Peyer's patch (tissue), 4 donors: ENCODE results near the gene CYP11A1.

Experiments
- CTCF ChIP-seq, 6 experiments: fragments of 450-650 bp in 4 of 6; fragments of 200-600 bp in 2 of 6; sonication (generic) in 1 of 6; IDR thresholded peaks; one replicate each; pipeline ENCODE4 v1.5.1; 2017 to 2019; ENCODE audit warnings: antibody characterized with exemption in 6 of 6, mild to moderate bottlenecking in 3 of 6, moderate library complexity in 1 of 6
- POLR2A ChIP-seq, 2 donors: fragments of 450-650 bp; IDR thresholded peaks; one replicate each; pipeline ENCODE4 v1.5.1; 2017; ENCODE audit warnings: antibody characterized with exemption in 2 of 2, mild to moderate bottlenecking in 2 of 2, moderate library complexity in 2 of 2

DNA sequence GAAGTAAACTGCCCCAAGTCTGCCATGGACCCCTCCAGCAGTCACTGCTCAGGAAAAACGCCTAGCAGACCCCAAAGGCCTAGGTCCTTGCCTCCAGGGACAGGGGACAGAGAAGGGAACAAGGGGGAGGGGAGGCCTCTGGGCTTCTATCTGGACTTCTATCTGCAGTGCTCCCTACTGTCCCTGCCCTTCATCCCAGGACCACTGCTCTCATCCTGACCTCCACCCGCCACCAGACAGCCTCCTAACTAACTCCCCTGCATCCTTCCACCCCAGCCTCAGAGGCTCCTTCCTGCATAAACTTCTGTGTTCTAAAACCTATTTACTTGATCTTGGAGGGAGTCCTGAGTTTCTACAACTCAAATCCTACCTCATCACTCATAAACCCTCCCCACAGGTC lies 40.9 kb upstream of the CYP11A1 start:
- TF ChIP-seq CTCF (IDR thresholded peaks at IDR 0.05) (no peak), POLR2A (IDR thresholded peaks at IDR 0.05) (no peak)
